CD4-positive, alpha-beta T cell (primary cell): Measurements from ENCODE around the gene DISP3. TPM values are rescaled to one million over a fixed set of nuclear protein-coding genes. Genes with fewer than 3 reads are reported as not detected.

Experiments used
- ATAC-seq: fragments of 200-7000 bp; cut with Tn5 transposase; one replicate; pipeline ENCODE4 v1.10.0; 2022; ENCODE audit warnings: mild to moderate bottlenecking; ENCODE audit not compliant: poor library complexity
- CTCF ChIA-PET: fragments of 350-600 bp; sonication (Branson Sonifier 250); formaldehyde crosslinking; loops from one replicate; lab custom pipeline; 2021; ENCODE audit warnings: antibody characterized with exemption, inconsistent platforms; lab: Charles Lee
- POLR2A ChIA-PET: fragments of 350-600 bp; sonication (Branson Sonifier 250); formaldehyde crosslinking; loops from one replicate; lab custom pipeline; 2021; ENCODE audit warnings: antibody characterized with exemption, inconsistent platforms; lab: Charles Lee
- DNase-seq, 14 experiments: peaks; one replicate each; pipeline ENCODE4 v3.0.0-alpha.2; 2013 to 2020; ENCODE audit warnings: mixed read lengths in 2 of 14
- H3K27ac ChIP-seq, 2 donors: one replicate each; pipeline versions ENCODE4 v1.5.1 to v1.7.0; 2013; ENCODE audit warnings: low read length in 2 of 2, low read depth in 1 of 2, mild to moderate bottlenecking in 1 of 2
- H3K27me3 ChIP-seq, 2 experiments: 1 replicate in 1 of 2; 2 replicates in 1 of 2; pipeline versions ENCODE4 v1.6.1 to v1.7.0; 2013; ENCODE audit warnings: low read length in 2 of 2, control low read depth in 1 of 2, mild to moderate bottlenecking in 1 of 2, moderate library complexity in 1 of 2; ENCODE audit not compliant: insufficient read depth in 2 of 2, control insufficient read depth in 1 of 2
- H3K36me3 ChIP-seq: one replicate; pipeline ENCODE4 v1.6.1; 2013; ENCODE audit warnings: low read length, control low read depth; ENCODE audit not compliant: insufficient read depth
- H3K4me1 ChIP-seq: one replicate; pipeline ENCODE4 v1.6.1; 2013; ENCODE audit warnings: low read length, control low read depth; ENCODE audit not compliant: insufficient read depth
- H3K4me3 ChIP-seq: one replicate; pipeline ENCODE4 v1.5.1; 2013; ENCODE audit warnings: mild to moderate bottlenecking, low read length, moderate library complexity
- H3K9me3 ChIP-seq, 2 experiments: 1 replicate in 1 of 2; 2 replicates in 1 of 2; pipeline versions ENCODE4 v1.6.1 to v1.7.0; 2013; ENCODE audit warnings: low read length in 2 of 2, mild to moderate bottlenecking in 2 of 2, control low read depth in 1 of 2, moderate library complexity in 1 of 2; ENCODE audit not compliant: control insufficient read depth in 1 of 2, insufficient read depth in 1 of 2
- H3K27ac Mint-ChIP-seq: one replicate; pipeline ENCODE4 v1.8.0; 2020; ENCODE audit warnings: mixed read lengths
- H3K27me3 Mint-ChIP-seq: one replicate; pipeline ENCODE4 v1.8.0; 2021; ENCODE audit warnings: mixed read lengths
- H3K36me3 Mint-ChIP-seq: one replicate; pipeline ENCODE4 v1.8.0; 2021; ENCODE audit warnings: low read depth, mixed read lengths
- H3K4me1 Mint-ChIP-seq: one replicate; pipeline ENCODE4 v1.8.0; 2021; ENCODE audit warnings: low read depth, mixed read lengths
- H3K4me3 Mint-ChIP-seq: one replicate; pipeline ENCODE4 v1.8.0; 2020; ENCODE audit warnings: mild to moderate bottlenecking, mixed read lengths
- H3K9me3 Mint-ChIP-seq: one replicate; pipeline ENCODE4 v1.8.0; 2020; ENCODE audit warnings: mixed read lengths
- CTCF ChIP-seq: fragments of 200-600 bp; IDR thresholded peaks from one replicate; pipeline ENCODE4 v1.8.0; 2022; ENCODE audit warnings: antibody characterized with exemption, mild to moderate bottlenecking
- intact Hi-C, 2 experiments: fragments of 100-400 bp; cut with DNase I in 1 of 2; cut with micrococcal nuclease in 1 of 2; formaldehyde crosslinking; loops; one replicate each; pipeline versions ENCODE4 v1.15.1 to v1.9.0; 2023 to 2025; cut with DNase I, micrococcal nuclease
- total RNA-seq, 174 experiments: library from RNA in 2 of 174; stranded (reverse) in 2 of 174; gene quantifications; one replicate each; pipeline ENCODE4 v1.2.3 and lab custom pipeline; 2021 to 2026

The DISP3 gene
- total RNA-seq, 2 experiments from 2014 or later: 0.55 to 0.56 TPM

GRCh38 chr1:11525151-11525505 lies 46.2 kb downstream of the DISP3 start:
- Histone ChIP-seq H3K4me1 (no peaks in the 10 kb centered on the region), H3K9me3 (no peaks in the 10 kb centered on the region), H3K36me3 (no peaks in the 10 kb centered on the region), H3K27me3 (no peaks in the 10 kb centered on the region), H3K27ac (no peak overlapping the region), H3K4me3 (no peak overlapping the region)
- POLR2A ChIA-PET: no interaction called here
- no peaks in the 10 kb centered on the region for H3K36me3 Mint-ChIP-seq
- CTCF ChIA-PET: no interaction called here
- no peak for DNase-seq
- no peak overlapping the region for H3K4me3 Mint-ChIP-seq
- TF ChIP-seq CTCF: no peak
- H3K27me3 Mint-ChIP-seq: no peaks in the 10 kb centered on the region
- ATAC-seq: no peak
- no peaks in the 10 kb centered on the region for H3K9me3 Mint-ChIP-seq
- no peak overlapping the region for H3K27ac Mint-ChIP-seq
- intact Hi-C loops: no loop called here
- H3K4me1 Mint-ChIP-seq: no peaks in the 10 kb centered on the region

- intact Hi-C loops: no loop called here
- no peaks in the 10 kb centered on the region for H3K9me3 ChIP-seq
- H3K27ac ChIP-seq: no peak overlapping the region
- TF ChIP-seq CTCF: no peak
- H3K27me3 ChIP-seq: no peaks in the 10 kb centered on the region
- H3K4me3 ChIP-seq: no peak overlapping the region
- Mint-ChIP-seq H3K27me3 (no peaks in the 10 kb centered on the region), H3K27ac (no peak overlapping the region), H3K4me3 (no peak overlapping the region), H3K36me3 (no peaks in the 10 kb centered on the region), H3K4me1 (no peaks in the 10 kb centered on the region), H3K9me3 (no peaks in the 10 kb centered on the region)
- no peaks in the 10 kb centered on the region for H3K4me1 ChIP-seq
- DNase-seq (no peak), ATAC-seq (no peak)
- H3K36me3 ChIP-seq: no peaks in the 10 kb centered on the region
- CTCF ChIA-PET: no interaction called here
- POLR2A ChIA-PET: no interaction called here
Measured at GRCh38 chr1:11525516-11525915, 46.6 kb downstream of the DISP3 start.

- ChIA-PET POLR2A (no interaction called here), CTCF (no interaction called here)
- Mint-ChIP-seq H3K27me3 (no peaks in the 10 kb centered on the region), H3K9me3 (no peaks in the 10 kb centered on the region), H3K4me3 (no peak overlapping the region), H3K4me1 (no peaks in the 10 kb centered on the region), H3K36me3 (no peaks in the 10 kb centered on the region), H3K27ac (no peak overlapping the region)
- H3K9me3 ChIP-seq: no peaks in the 10 kb centered on the region
- intact Hi-C loops: no loop called here
- no peak overlapping the region for H3K4me3 ChIP-seq
- no peaks in the 10 kb centered on the region for H3K4me1 ChIP-seq
- ATAC-seq: no peak
- no peaks in the 10 kb centered on the region for H3K36me3 ChIP-seq
- H3K27ac ChIP-seq: no peak overlapping the region
- no peak for DNase-seq
- H3K27me3 ChIP-seq: no peaks in the 10 kb centered on the region
- TF ChIP-seq CTCF: no peak
Measured at GRCh38 chr1:11526071-11526895, 47.3 kb downstream of the DISP3 start.
